Measurements from ENCODE around the gene HNRNPK. TPM values are rescaled to one million over a fixed set of nuclear protein-coding genes. Genes with fewer than 3 reads are reported as not detected.

The HNRNPK gene
- total RNA-seq, 1 experiment from 2014 or later, result 485 TPM

DNA sequence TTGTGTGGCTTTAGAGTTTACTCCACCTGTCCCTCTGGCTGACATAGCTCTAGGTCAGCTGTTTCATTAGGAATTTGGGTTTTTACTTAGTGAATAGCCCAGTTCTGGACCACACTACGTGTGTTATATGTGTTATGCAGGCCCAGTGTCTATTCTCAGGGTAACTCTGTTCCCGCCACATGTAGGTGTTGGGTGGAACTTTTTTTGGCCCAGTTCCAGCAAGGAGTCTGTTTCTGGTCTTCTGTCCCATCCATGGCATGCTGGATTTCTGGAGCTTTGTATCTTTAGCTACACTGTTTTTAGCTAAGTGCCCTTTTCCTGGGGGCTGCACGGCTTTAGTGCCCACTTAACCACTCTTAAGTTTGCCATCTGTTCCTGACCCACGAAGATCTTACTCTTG is 16.1 kb upstream of the HNRNPK start:
- 0 out of 2 replicates have a peak, but pooled peaks cover 3% of the 10 kb centered on the region for H3K4me1 ChIP-seq
- no peaks in the 10 kb centered on the region for H3K36me3 Mint-ChIP-seq (ENCODE audit: insufficient read depth, unreplicated experiment)
- intact Hi-C loops (cut with micrococcal nuclease; ENCODE audit: unreplicated experiment), result no loop called here
- no peaks in the 10 kb centered on the region for H3K27me3 Mint-ChIP-seq (ENCODE audit: insufficient read depth, unreplicated experiment)
- ChIA-PET CTCF (no interaction called here), POLR2A (no interaction called here)
- no peak overlapping the region for H3K27ac Mint-ChIP-seq (ENCODE audit: unreplicated experiment)
- no peak overlapping the region for H3K4me3 Mint-ChIP-seq (ENCODE audit: unreplicated experiment)
- no TSS peak for BruUV-seq (replicated peaks)
- H3K9me3 ChIP-seq, result no peaks in the 10 kb centered on the region
- no peaks in the 10 kb centered on the region for H3K27me3 ChIP-seq (replicated peaks; ENCODE audit: control insufficient read depth, insufficient read depth, low read length)
- no peak overlapping the region for H3K4me3 ChIP-seq (ENCODE audit: low read depth, low read length)
- no peaks in the 10 kb centered on the region for H3K9me3 Mint-ChIP-seq (ENCODE audit: unreplicated experiment)
- no peak for DNase-seq
- TF ChIP-seq, protein P1, sequence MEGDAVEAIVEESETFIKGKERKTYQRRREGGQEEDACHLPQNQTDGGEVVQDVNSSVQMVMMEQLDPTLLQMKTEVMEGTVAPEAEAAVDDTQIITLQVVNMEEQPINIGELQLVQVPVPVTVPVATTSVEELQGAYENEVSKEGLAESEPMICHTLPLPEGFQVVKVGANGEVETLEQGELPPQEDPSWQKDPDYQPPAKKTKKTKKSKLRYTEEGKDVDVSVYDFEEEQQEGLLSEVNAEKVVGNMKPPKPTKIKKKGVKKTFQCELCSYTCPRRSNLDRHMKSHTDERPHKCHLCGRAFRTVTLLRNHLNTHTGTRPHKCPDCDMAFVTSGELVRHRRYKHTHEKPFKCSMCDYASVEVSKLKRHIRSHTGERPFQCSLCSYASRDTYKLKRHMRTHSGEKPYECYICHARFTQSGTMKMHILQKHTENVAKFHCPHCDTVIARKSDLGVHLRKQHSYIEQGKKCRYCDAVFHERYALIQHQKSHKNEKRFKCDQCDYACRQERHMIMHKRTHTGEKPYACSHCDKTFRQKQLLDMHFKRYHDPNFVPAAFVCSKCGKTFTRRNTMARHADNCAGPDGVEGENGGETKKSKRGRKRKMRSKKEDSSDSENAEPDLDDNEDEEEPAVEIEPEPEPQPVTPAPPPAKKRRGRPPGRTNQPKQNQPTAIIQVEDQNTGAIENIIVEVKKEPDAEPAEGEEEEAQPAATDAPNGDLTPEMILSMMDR (IDR thresholded peaks at IDR 0.05; ENCODE audit: insufficient read depth in 1 of 2, low read depth in 1 of 2, low read length in 1 of 2, severe bottlenecking in 1 of 2, unreplicated experiment in 1 of 2), result no peak
- no peaks in the 10 kb centered on the region for H3K4me1 Mint-ChIP-seq (ENCODE audit: low read depth, unreplicated experiment)
- H3K36me3 ChIP-seq (ENCODE audit: control insufficient read depth, insufficient read depth, low read length), result no peaks in the 10 kb centered on the region

DNA sequence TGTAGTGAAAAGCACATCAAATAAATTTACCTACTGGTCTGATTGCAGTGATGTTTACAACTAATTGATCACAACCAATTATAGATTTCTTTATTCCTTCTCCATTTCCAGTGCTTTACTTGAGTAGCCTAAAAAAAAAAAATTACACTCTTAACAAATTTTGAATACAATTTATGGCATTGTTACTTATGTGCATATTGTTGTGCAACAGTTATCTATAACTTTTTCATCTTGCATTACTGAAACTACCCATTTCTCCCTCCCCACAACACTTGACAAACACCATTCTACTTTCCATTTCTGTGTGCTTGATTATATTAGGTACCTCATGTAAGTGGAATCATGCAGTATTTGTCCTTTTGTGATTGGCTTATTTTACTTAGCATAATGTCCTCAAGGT is 12.9 kb upstream of the HNRNPK start:
- intact Hi-C loops (cut with micrococcal nuclease; ENCODE audit: unreplicated experiment), result no loop called here
- DNase-seq, result no peak
- Histone ChIP-seq H3K27me3 (replicated peaks; ENCODE audit: control insufficient read depth, insufficient read depth, low read length) (no peaks in the 10 kb centered on the region), H3K4me3 (ENCODE audit: low read depth, low read length) (no peak overlapping the region), H3K9me3 (no peaks in the 10 kb centered on the region), H3K36me3 (ENCODE audit: control insufficient read depth, insufficient read depth, low read length) (no peaks in the 10 kb centered on the region), H3K4me1 (0 out of 2 replicates have a peak, but pooled peaks cover 3% of the 10 kb centered on the region)
- ChIA-PET CTCF (no interaction called here), POLR2A (no interaction called here)
- TF ChIP-seq, protein P1 (IDR thresholded peaks at IDR 0.05; ENCODE audit: insufficient read depth in 1 of 2, low read depth in 1 of 2, low read length in 1 of 2, severe bottlenecking in 1 of 2, unreplicated experiment in 1 of 2), result no peak
- Mint-ChIP-seq H3K9me3 (ENCODE audit: unreplicated experiment) (no peaks in the 10 kb centered on the region), H3K36me3 (ENCODE audit: insufficient read depth, unreplicated experiment) (no peaks in the 10 kb centered on the region), H3K4me3 (ENCODE audit: unreplicated experiment) (no peak overlapping the region), H3K27ac (ENCODE audit: unreplicated experiment) (no peak overlapping the region), H3K4me1 (ENCODE audit: low read depth, unreplicated experiment) (no peaks in the 10 kb centered on the region), H3K27me3 (ENCODE audit: insufficient read depth, unreplicated experiment) (no peaks in the 10 kb centered on the region)
- BruUV-seq (replicated peaks), result no TSS peak

DNA sequence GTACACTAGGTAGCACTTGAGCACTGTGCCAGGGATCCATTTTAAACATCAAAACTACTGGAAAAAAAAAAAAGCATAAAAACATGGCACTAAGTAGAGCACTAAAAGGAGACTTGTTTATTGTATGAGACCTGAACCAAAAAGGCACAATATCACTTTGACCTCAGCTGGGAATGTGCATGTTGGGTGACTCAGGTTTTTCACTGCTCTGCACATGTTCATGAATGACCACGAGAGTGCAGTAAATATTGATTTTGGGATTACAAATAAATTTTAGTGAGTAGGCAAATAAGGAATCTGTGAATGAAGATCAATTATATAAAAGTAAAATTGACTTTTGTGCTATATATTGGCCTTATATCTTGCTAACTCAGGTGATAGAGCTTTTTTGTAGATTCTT is 12.4 kb upstream of the HNRNPK start:
- no peaks in the 10 kb centered on the region for H3K36me3 ChIP-seq (ENCODE audit: control insufficient read depth, insufficient read depth, low read length)
- no TSS peak for BruUV-seq (replicated peaks)
- no peaks in the 10 kb centered on the region for H3K27me3 Mint-ChIP-seq (ENCODE audit: insufficient read depth, unreplicated experiment)
- CTCF ChIA-PET, result interaction anchor here (0.7 kb wide), 1 partner anchor 1424 kb away, joined by 3 read pairs; no protein-coding TSS in a partner anchor
- H3K36me3 Mint-ChIP-seq (ENCODE audit: insufficient read depth, unreplicated experiment), result no peaks in the 10 kb centered on the region
- H3K4me1 Mint-ChIP-seq (ENCODE audit: low read depth, unreplicated experiment), result no peaks in the 10 kb centered on the region
- no peaks in the 10 kb centered on the region for H3K9me3 Mint-ChIP-seq (ENCODE audit: unreplicated experiment)
- POLR2A ChIA-PET, result interaction anchor here (0.5 kb wide), 1 partner anchor 31 kb away, joined by 3 read pairs; no protein-coding TSS in a partner anchor
- 0 out of 2 replicates have a peak, but pooled peaks cover 3% of the 10 kb centered on the region for H3K4me1 ChIP-seq
- TF ChIP-seq, protein P1 (IDR thresholded peaks at IDR 0.05; ENCODE audit: insufficient read depth in 1 of 2, low read depth in 1 of 2, low read length in 1 of 2, severe bottlenecking in 1 of 2, unreplicated experiment in 1 of 2), result no peak
- H3K27me3 ChIP-seq (replicated peaks; ENCODE audit: control insufficient read depth, insufficient read depth, low read length), result no peaks in the 10 kb centered on the region
- H3K4me3 Mint-ChIP-seq (ENCODE audit: unreplicated experiment), result no peak overlapping the region
- no peaks in the 10 kb centered on the region for H3K9me3 ChIP-seq
- peak in 1 of 2 experiments; percentile 3 for DNase-seq
- no peak overlapping the region for H3K4me3 ChIP-seq (ENCODE audit: low read depth, low read length)
- H3K27ac Mint-ChIP-seq (ENCODE audit: unreplicated experiment), result no peak overlapping the region
- intact Hi-C loops (cut with micrococcal nuclease; ENCODE audit: unreplicated experiment), result no loop called here

Data from Caco-2 (cell line).